Gastroesophageal sphincter (tissue), 4 donors: ENCODE measurements around the gene PSMC2. TPM values are rescaled to one million over a fixed set of nuclear protein-coding genes. Genes with fewer than 3 reads are reported as not detected.

ENCODE experiments used
- ATAC-seq: fragments of 150-250 bp; one replicate; pipeline ENCODE4 v1.9.1; 2016; ENCODE audit warnings: mild to moderate bottlenecking, moderate library complexity
- H3K27ac ChIP-seq, 4 donors: fragments of 200-600 bp; sonication (generic) in 3 of 4; 1 replicate in 3 of 4; 2 replicates in 1 of 4; pipeline ENCODE4 v1.5.1; 2016 to 2019
- H3K27me3 ChIP-seq: fragments of 200-600 bp; sonication (generic); one replicate; pipeline ENCODE4 v1.5.1; 2019
- H3K36me3 ChIP-seq, 2 donors: fragments of 200-600 bp; sonication (generic); one replicate each; pipeline ENCODE4 v1.5.1; 2019; ENCODE audit warnings: control low read depth in 1 of 2
- H3K4me1 ChIP-seq, 3 donors: fragments of 200-600 bp; sonication (generic); 1 replicate in 2 of 3; 2 replicates in 1 of 3; pipeline ENCODE4 v1.5.1; 2016 to 2019; ENCODE audit warnings: control low read depth in 2 of 3
- H3K4me3 ChIP-seq, 2 donors: fragments of 200-600 bp; sonication (generic); one replicate each; pipeline ENCODE4 v1.5.1; 2019; ENCODE audit warnings: mild to moderate bottlenecking in 1 of 2, moderate library complexity in 1 of 2
- H3K9me3 ChIP-seq, 3 donors: fragments of 200-600 bp; sonication (generic); one replicate each; pipeline ENCODE4 v1.5.1; 2017 to 2019; ENCODE audit warnings: control low read depth in 2 of 3
- EP300 ChIP-seq: sonication (generic); formaldehyde crosslinking; IDR thresholded peaks from one replicate; pipeline ENCODE4 v1.6.1; 2017; ENCODE audit warnings: antibody characterized with exemption, mild to moderate bottlenecking
- POLR2A ChIP-seq, 2 donors: fragments of 450-650 bp; IDR thresholded peaks; one replicate each; pipeline ENCODE4 v1.6.1; 2017; ENCODE audit warnings: antibody characterized with exemption in 2 of 2, mild to moderate bottlenecking in 2 of 2, moderate library complexity in 1 of 2
- POLR2AphosphoS5 ChIP-seq: sonication (generic); formaldehyde crosslinking; IDR thresholded peaks from one replicate; pipeline ENCODE4 v1.6.1; 2017; ENCODE audit warnings: antibody characterized with exemption
- WGBS, 2 donors: methylation state at CpG; one replicate each; pipeline ENCODE4 v1.1.5; 2018; ENCODE audit warnings: low coverage in 1 of 2; 5-methylcytosine and 5-hydroxymethylcytosine counted together
- total RNA-seq, 4 donors: library from RNA; depleted of rRNA; stranded (reverse); fragments of >200 nt; gene quantifications; one replicate each; pipeline ENCODE4 v1.1.0, GENCODE V29; 2016
- TF ChIP-seq, protein P1 (sequence below), 4 experiments: fragments of 200-600 bp in 2 of 4; fragments of 450-650 bp in 2 of 4; sonication (generic) in 1 of 4; IDR thresholded peaks; one replicate each; pipeline ENCODE4 v1.5.1; 2017 to 2019; ENCODE audit warnings: antibody characterized with exemption in 4 of 4, mild to moderate bottlenecking in 2 of 4, moderate library complexity in 2 of 4

PSMC2 gene
- total RNA-seq, 4 donors from 2014 or later: 119 to 137 (median 128) TPM

DNA sequence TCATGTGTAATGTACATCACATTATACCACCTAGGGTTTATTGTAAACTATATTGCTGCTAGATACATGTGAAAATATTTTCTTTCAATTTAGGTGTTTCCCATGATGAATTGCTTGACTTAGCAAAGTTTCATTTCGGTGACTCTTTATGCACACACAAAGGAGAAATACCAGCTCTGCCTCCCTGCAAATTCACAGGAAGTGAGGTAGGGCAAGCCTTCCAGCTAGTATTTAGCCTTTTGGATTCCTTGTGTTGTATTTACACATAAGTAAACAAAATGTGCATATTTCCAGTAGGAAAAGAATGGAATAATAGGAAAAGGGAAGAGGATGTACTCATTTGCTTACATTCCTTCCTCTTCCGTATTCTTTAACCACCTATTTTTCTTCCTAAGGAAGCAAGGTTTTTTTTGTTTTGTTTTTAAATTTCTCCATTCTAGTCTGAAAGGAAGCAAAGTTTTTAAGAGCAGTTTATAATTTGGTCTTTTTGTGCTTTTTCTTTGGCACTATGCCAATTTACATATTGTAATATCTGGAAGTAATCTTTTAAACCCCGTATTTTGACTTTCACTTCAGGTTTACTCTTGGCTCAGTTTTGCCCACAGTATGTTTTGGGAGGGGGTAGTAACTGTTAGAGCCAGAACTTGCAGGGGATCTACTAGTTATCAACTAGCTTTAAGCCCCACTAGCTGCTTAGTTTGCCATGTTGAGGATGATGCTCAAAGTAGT is 39.8 kb upstream of the PSMC2 start:
- Histone ChIP-seq H3K27me3 (no peaks in the 10 kb centered on the region), H3K36me3 (peaks cover 8 to 100% of the 10 kb centered on the region in 2 donors), H3K9me3 (no peaks in the 10 kb centered on the region), H3K4me1 (peaks cover 0 to 6% (median 0%) of the 10 kb centered on the region in 3 donors), H3K4me3 (no peak overlapping the region), H3K27ac (no peak overlapping the region)
- WGBS, 2 donors: 62 to 63% methylated on average over 3 of the region's 3 CpGs
- TF ChIP-seq EP300 (no peak), POLR2A (IDR thresholded peaks at IDR 0.05) (no peak), POLR2AphosphoS5 (no peak)
- TF ChIP-seq, protein P1, sequence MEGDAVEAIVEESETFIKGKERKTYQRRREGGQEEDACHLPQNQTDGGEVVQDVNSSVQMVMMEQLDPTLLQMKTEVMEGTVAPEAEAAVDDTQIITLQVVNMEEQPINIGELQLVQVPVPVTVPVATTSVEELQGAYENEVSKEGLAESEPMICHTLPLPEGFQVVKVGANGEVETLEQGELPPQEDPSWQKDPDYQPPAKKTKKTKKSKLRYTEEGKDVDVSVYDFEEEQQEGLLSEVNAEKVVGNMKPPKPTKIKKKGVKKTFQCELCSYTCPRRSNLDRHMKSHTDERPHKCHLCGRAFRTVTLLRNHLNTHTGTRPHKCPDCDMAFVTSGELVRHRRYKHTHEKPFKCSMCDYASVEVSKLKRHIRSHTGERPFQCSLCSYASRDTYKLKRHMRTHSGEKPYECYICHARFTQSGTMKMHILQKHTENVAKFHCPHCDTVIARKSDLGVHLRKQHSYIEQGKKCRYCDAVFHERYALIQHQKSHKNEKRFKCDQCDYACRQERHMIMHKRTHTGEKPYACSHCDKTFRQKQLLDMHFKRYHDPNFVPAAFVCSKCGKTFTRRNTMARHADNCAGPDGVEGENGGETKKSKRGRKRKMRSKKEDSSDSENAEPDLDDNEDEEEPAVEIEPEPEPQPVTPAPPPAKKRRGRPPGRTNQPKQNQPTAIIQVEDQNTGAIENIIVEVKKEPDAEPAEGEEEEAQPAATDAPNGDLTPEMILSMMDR (IDR thresholded peaks at IDR 0.05): no peak
- ATAC-seq: no peak

DNA sequence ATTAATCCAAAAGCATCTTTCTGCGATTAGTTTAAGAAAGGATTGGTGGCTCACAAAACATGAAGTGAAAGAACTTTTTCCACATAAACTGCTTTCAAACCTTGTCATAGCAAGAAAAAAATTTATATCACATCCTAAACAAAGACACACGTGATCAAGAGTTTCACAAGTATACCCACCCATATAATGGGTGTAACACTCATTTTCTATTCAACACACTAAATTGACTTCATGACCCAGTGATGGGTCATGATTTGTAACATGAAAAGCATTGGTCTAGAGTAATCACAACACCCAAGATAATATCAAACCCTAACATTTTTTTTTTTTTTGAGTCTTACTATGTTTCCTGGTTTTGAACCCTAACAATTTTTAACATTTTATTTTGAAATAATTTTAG is 32.6 kb upstream of the PSMC2 start:
- H3K4me1 ChIP-seq: no peaks in the 10 kb centered on the region
- H3K27me3 ChIP-seq: no peaks in the 10 kb centered on the region
- peaks cover 8 to 100% of the 10 kb centered on the region in 2 donors for H3K36me3 ChIP-seq
- WGBS, 2 donors: 67 to 69% methylated on average over 2 of the region's 2 CpGs
- no peak for ATAC-seq
- H3K4me3 ChIP-seq: no peak overlapping the region
- no peak overlapping the region for H3K27ac ChIP-seq
- TF ChIP-seq, protein P1 (IDR thresholded peaks at IDR 0.05): no peak
- no peak for TF ChIP-seq EP300
- TF ChIP-seq POLR2AphosphoS5: no peak
- TF ChIP-seq POLR2A (IDR thresholded peaks at IDR 0.05): no peak
- H3K9me3 ChIP-seq: no peaks in the 10 kb centered on the region

DNA sequence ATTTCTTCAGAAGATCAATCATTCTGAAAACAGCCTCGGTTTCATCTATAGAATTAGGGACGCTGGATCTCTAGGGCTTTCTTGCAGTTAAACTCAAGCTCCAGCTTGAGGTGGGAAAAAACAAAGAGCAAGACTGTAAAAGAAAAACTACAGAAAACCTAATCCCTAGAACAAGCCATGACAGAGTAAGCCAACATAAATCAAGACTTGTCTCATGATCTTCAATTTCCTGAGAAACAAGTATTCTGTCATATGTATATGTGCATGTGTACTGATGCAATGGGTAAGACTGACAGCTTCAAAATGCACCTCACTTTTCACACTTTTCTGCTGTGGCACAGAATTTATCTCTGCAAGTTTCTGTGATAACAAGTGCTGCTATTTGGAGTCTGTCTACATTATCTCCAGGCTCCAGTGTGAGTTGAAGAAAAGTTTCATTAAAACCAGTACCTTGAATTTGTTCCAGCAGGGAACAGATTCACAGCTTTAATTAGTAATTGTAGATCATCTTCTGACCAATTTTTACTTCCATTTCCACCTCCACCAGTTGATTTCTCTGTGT is 31.0 kb upstream of the PSMC2 start:
- TF ChIP-seq POLR2A (IDR thresholded peaks at IDR 0.05): no peak
- no peak for TF ChIP-seq EP300
- TF ChIP-seq, protein P1 (IDR thresholded peaks at IDR 0.05): no peak
- no peak for TF ChIP-seq POLR2AphosphoS5
- H3K36me3 ChIP-seq: peaks cover 8 to 100% of the 10 kb centered on the region in 2 donors
- H3K4me3 ChIP-seq: no peak overlapping the region
- H3K27me3 ChIP-seq: no peaks in the 10 kb centered on the region
- WGBS, 2 donors: 84 to 90% methylated on average over 2 of the region's 2 CpGs
- no peak for ATAC-seq
- no peak overlapping the region for H3K27ac ChIP-seq
- no peaks in the 10 kb centered on the region for H3K9me3 ChIP-seq
- H3K4me1 ChIP-seq: no peaks in the 10 kb centered on the region

DNA sequence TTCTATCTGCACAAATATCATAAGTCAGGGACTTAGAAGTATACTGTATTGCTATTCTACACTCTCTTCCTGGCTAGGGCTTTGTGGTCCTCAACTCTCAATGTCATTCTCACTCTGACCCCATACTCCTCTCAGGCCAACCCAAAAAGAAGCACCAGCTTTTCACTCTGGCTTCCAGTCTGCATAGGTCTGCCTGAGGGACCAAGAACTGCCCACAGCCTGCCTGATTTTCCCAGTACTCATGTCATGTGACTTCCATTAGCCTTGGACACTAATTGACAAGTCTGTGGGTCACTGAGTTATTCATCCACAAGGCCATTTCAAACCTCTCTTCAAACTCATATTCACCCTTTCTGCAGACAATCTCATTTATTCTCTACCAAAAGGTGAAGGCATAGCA is 30.4 kb upstream of the PSMC2 start:
- no peak for ATAC-seq
- Histone ChIP-seq H3K27ac (no peak overlapping the region), H3K4me1 (no peaks in the 10 kb centered on the region), H3K36me3 (peaks cover 2 to 100% of the 10 kb centered on the region in 2 donors), H3K27me3 (no peaks in the 10 kb centered on the region), H3K4me3 (no peak overlapping the region), H3K9me3 (no peaks in the 10 kb centered on the region)
- TF ChIP-seq, protein P1 (IDR thresholded peaks at IDR 0.05): no peak
- TF ChIP-seq POLR2AphosphoS5 (no peak), POLR2A (IDR thresholded peaks at IDR 0.05) (no peak), EP300 (no peak)

DNA sequence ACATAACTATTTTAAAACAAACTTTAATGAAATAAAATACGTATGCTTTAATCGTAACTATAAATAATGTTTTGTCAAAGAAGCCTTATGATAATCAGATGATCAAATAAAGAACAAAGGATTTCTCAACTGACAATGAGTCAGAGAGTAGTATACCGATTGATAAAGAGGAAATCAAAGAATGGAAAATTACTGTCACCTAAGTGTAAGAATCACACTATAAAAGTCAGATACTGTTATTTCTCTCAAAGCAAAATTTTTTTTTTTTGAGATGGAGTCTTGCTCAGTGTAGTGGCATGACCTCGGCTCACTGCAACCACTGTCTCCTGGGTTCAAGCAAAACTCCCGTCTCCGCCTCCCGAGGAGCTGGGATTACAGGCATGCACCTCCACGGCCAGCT is 21.7 kb upstream of the PSMC2 start:
- no peak overlapping the region for H3K4me3 ChIP-seq
- ATAC-seq: no peak
- no peaks in the 10 kb centered on the region for H3K27me3 ChIP-seq
- WGBS, 2 donors: 90% methylated on average over 5 to 8 of the region's 8 CpGs
- H3K27ac ChIP-seq: no peak overlapping the region
- H3K36me3 ChIP-seq: peaks cover 0 to 86% of the 10 kb centered on the region in 2 donors
- H3K9me3 ChIP-seq: no peaks in the 10 kb centered on the region
- H3K4me1 ChIP-seq: no peaks in the 10 kb centered on the region
- TF ChIP-seq POLR2AphosphoS5: no peak
- no peak for TF ChIP-seq POLR2A (IDR thresholded peaks at IDR 0.05)
- TF ChIP-seq EP300: no peak
- TF ChIP-seq, protein P1 (IDR thresholded peaks at IDR 0.05): no peak
